Trophoblast cell (in vitro differentiated cells and primary cell): ENCODE results near the gene HCFC2.
A peak's percentile ranks its signal among the peaks of the same experiment; 100 is the strongest.

ENCODE experiments used
- DNase-seq, 2 donors: peaks; one replicate each; pipeline ENCODE4 v3.0.0-alpha.2; 2016
- H2AFZ ChIP-seq: 2 replicates; pipeline ENCODE4 v1.6.1; 2013; ENCODE audit warnings: low read length, moderate library complexity, mild to moderate bottlenecking; ENCODE audit not compliant: insufficient read depth, poor library complexity
- H2AK5ac ChIP-seq: 2 replicates; pipeline ENCODE4 v1.6.1; 2013; ENCODE audit warnings: mild to moderate bottlenecking, low read length
- H2BK120ac ChIP-seq: 2 replicates; pipeline ENCODE4 v1.6.1; 2013; ENCODE audit warnings: low read length, mild to moderate bottlenecking, moderate library complexity; ENCODE audit not compliant: insufficient read depth, poor library complexity
- H2BK12ac ChIP-seq: 2 replicates; pipeline ENCODE4 v1.6.1; 2013; ENCODE audit warnings: mild to moderate bottlenecking, low read length, moderate library complexity
- H2BK5ac ChIP-seq: 2 replicates; pipeline ENCODE4 v1.6.1; 2013; ENCODE audit warnings: low read length, low read depth, moderate library complexity, mild to moderate bottlenecking; ENCODE audit not compliant: poor library complexity
- H3K14ac ChIP-seq: 2 replicates; pipeline ENCODE4 v1.6.1; 2013; ENCODE audit warnings: mild to moderate bottlenecking, low read length
- H3K18ac ChIP-seq: 2 replicates; pipeline ENCODE4 v1.6.1; 2013; ENCODE audit warnings: mild to moderate bottlenecking, low read length
- H3K23ac ChIP-seq: 2 replicates; pipeline ENCODE4 v1.6.1; 2013; ENCODE audit warnings: low read length
- H3K27ac ChIP-seq: 2 replicates; pipeline ENCODE4 v1.5.1; 2013; ENCODE audit warnings: low read depth, mild to moderate bottlenecking, inconsistent platforms, low read length, moderate library complexity
- H3K27me3 ChIP-seq: 2 replicates; pipeline ENCODE4 v1.6.1; 2013; ENCODE audit warnings: inconsistent platforms, mild to moderate bottlenecking, low read length, moderate library complexity; ENCODE audit not compliant: insufficient read depth
- H3K36me3 ChIP-seq, 2 experiments: 1 replicate in 1 of 2; 2 replicates in 1 of 2; pipeline ENCODE4 v1.6.1; 2013; ENCODE audit warnings: low read length in 2 of 2, mild to moderate bottlenecking in 2 of 2, moderate library complexity in 1 of 2; ENCODE audit not compliant: insufficient read depth in 2 of 2, control insufficient read depth in 1 of 2
- H3K4ac ChIP-seq: 2 replicates; pipeline ENCODE4 v1.6.1; 2013; ENCODE audit warnings: low read depth, mild to moderate bottlenecking, low read length, moderate library complexity
- H3K4me1 ChIP-seq, 2 experiments: 1 replicate in 1 of 2; 2 replicates in 1 of 2; pipeline ENCODE4 v1.6.1; 2013; ENCODE audit warnings: low read length in 2 of 2, mild to moderate bottlenecking in 2 of 2, moderate library complexity in 1 of 2; ENCODE audit not compliant: insufficient read depth in 2 of 2, control insufficient read depth in 1 of 2
- H3K4me2 ChIP-seq: 2 replicates; pipeline ENCODE4 v1.6.1; 2013; ENCODE audit warnings: inconsistent platforms, mild to moderate bottlenecking, low read length, moderate library complexity
- H3K4me3 ChIP-seq: 2 replicates; pipeline ENCODE4 v1.5.1; 2013; ENCODE audit warnings: mild to moderate bottlenecking, low read depth, low read length, inconsistent platforms
- H3K79me1 ChIP-seq: one replicate; pipeline ENCODE4 v1.6.1; 2013; ENCODE audit warnings: low read length
- H3K79me2 ChIP-seq: 2 replicates; pipeline ENCODE4 v1.6.1; 2013; ENCODE audit warnings: low read length, mild to moderate bottlenecking; ENCODE audit not compliant: control insufficient read depth, insufficient read depth, poor library complexity
- H3K9ac ChIP-seq: 2 replicates; pipeline ENCODE4 v1.6.1; 2013; ENCODE audit warnings: mild to moderate bottlenecking, low read length
- H3K9me3 ChIP-seq: 2 replicates; pipeline ENCODE4 v1.6.1; 2013; ENCODE audit warnings: low read depth, mild to moderate bottlenecking, control low read depth, inconsistent platforms, low read length; ENCODE audit not compliant: insufficient read depth
- H4K12ac ChIP-seq: 2 replicates; pipeline ENCODE4 v1.6.1; 2013; ENCODE audit warnings: low read depth, mild to moderate bottlenecking, low read length, moderate library complexity
- H4K8ac ChIP-seq: 2 replicates; pipeline ENCODE4 v1.6.1; 2013; ENCODE audit warnings: low read depth, mild to moderate bottlenecking, low read length, moderate library complexity
- H4K91ac ChIP-seq: one replicate; pipeline ENCODE4 v1.6.1; 2013; ENCODE audit warnings: low read depth, mild to moderate bottlenecking, low read length, moderate library complexity
- WGBS: extraction: QIAGEN DNeasy Blood & Tissue Kit; methylation state at CpG from one replicate; pipeline ENCODE4 v1.1.7; 2013; ENCODE audit warnings: missing lambda C conversion rate; ENCODE audit not compliant: insufficient read length, insufficient coverage; ENCODE audit errors: extremely low coverage; 5-methylcytosine and 5-hydroxymethylcytosine counted together

The HCFC2 gene

GRCh38 chr12:104150416-104150815 lies 86.1 kb downstream of the HCFC2 start:
- Histone ChIP-seq H3K36me3 (no peaks in the 10 kb centered on the region), H3K18ac (no peak overlapping the region), H3K4ac (no peak overlapping the region), H4K8ac (no peak overlapping the region), H3K79me1 (no peaks in the 10 kb centered on the region), H3K23ac (no peak overlapping the region), H4K12ac (no peak overlapping the region), H2AK5ac (no peak overlapping the region), H3K79me2 (no peaks in the 10 kb centered on the region), H2BK5ac (no peak overlapping the region), H3K14ac (no peak overlapping the region), H3K4me2 (no peak overlapping the region), H3K9me3 (peaks cover 2% of the 10 kb centered on the region), H3K4me3 (no peak overlapping the region), H2AFZ (no peak overlapping the region), H2BK12ac (no peak overlapping the region), H3K9ac (no peak overlapping the region), H3K4me1 (no peaks in the 10 kb centered on the region), H2BK120ac (no peak overlapping the region), H3K27me3 (no peaks in the 10 kb centered on the region), H3K27ac (no peak overlapping the region), H4K91ac (no peak overlapping the region)
- no CpG with 5 or more reads among the region's 8 CpGs for WGBS
- DNase-seq, result no peak

- no peak overlapping the region for H4K8ac ChIP-seq
- H2BK12ac ChIP-seq, result no peak overlapping the region
- H3K18ac ChIP-seq, result no peak overlapping the region
- H3K9me3 ChIP-seq, result no peaks in the 10 kb centered on the region
- H3K9ac ChIP-seq, result no peak overlapping the region
- H3K23ac ChIP-seq, result no peak overlapping the region
- no peak overlapping the region for H3K4me2 ChIP-seq
- H4K12ac ChIP-seq, result no peak overlapping the region
- no peaks in the 10 kb centered on the region for H3K4me1 ChIP-seq
- DNase-seq, result no peak
- H2BK120ac ChIP-seq, result no peak overlapping the region
- H3K4ac ChIP-seq, result no peak overlapping the region
- no peak overlapping the region for H3K14ac ChIP-seq
- no peak overlapping the region for H2AK5ac ChIP-seq
- no peaks in the 10 kb centered on the region for H3K79me2 ChIP-seq
- H2AFZ ChIP-seq, result no peak overlapping the region
- no peaks in the 10 kb centered on the region for H3K27me3 ChIP-seq
- H3K4me3 ChIP-seq, result no peak overlapping the region
- no peak overlapping the region for H2BK5ac ChIP-seq
- H3K27ac ChIP-seq, result no peak overlapping the region
- no peak overlapping the region for H4K91ac ChIP-seq
- no peaks in the 10 kb centered on the region for H3K36me3 ChIP-seq
- no peaks in the 10 kb centered on the region for H3K79me1 ChIP-seq
These were observed 88.4 kb downstream of the HCFC2 start for GRCh38 chr12:104152685-104153241.

DNA sequence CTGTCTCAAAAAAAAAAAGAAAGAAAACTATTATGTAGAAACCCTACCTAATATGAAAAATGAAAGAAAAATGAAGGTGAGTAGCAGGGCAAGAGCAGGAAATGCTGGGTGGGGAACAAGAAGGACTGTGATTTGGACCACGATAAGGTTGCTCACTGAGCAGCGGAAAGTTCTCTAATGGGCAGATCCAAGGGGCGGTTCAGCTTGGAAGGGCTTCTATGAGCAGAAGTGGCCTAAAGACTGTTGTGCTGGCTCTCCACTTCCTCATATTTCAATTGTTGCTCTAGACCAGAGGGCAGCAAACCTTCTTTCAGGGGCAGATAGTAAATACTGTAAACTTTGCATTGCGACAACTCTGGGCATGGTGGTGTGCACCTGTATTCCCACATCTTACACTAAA lies 90.0 kb downstream of the HCFC2 start:
- Histone ChIP-seq H3K27ac (no peak overlapping the region), H2BK120ac (no peak overlapping the region), H3K79me2 (no peaks in the 10 kb centered on the region), H3K18ac (no peak overlapping the region), H2AK5ac (no peak overlapping the region), H4K12ac (no peak overlapping the region), H3K27me3 (no peaks in the 10 kb centered on the region), H3K23ac (no peak overlapping the region), H2BK5ac (no peak overlapping the region), H4K91ac (no peak overlapping the region), H3K14ac (no peak overlapping the region), H3K9me3 (no peaks in the 10 kb centered on the region), H2BK12ac (no peak overlapping the region), H3K9ac (no peak overlapping the region), H3K4me3 (no peak overlapping the region), H3K4ac (no peak overlapping the region), H3K79me1 (no peaks in the 10 kb centered on the region), H4K8ac (no peak overlapping the region), H3K36me3 (no peaks in the 10 kb centered on the region), H3K4me2 (no peak overlapping the region), H3K4me1 (no peaks in the 10 kb centered on the region), H2AFZ (no peak overlapping the region)
- WGBS, result no CpG with 5 or more reads among the region's 4 CpGs
- peak; percentile 53 to 73 for DNase-seq

GRCh38 chr12:104154806-104155205 lies 90.5 kb downstream of the HCFC2 start:
- Histone ChIP-seq H3K4me1 (no peaks in the 10 kb centered on the region), H3K79me1 (no peaks in the 10 kb centered on the region), H4K8ac (no peak overlapping the region), H3K9ac (no peak overlapping the region), H3K23ac (no peak overlapping the region), H3K27ac (no peak overlapping the region), H2BK120ac (no peak overlapping the region), H2BK5ac (no peak overlapping the region), H3K18ac (no peak overlapping the region), H3K79me2 (no peaks in the 10 kb centered on the region), H3K9me3 (no peaks in the 10 kb centered on the region), H2BK12ac (no peak overlapping the region), H3K4me3 (no peak overlapping the region), H3K4ac (no peak overlapping the region), H3K27me3 (no peaks in the 10 kb centered on the region), H3K14ac (no peak overlapping the region), H3K36me3 (no peaks in the 10 kb centered on the region), H2AFZ (no peak overlapping the region), H2AK5ac (no peak overlapping the region), H4K12ac (no peak overlapping the region), H3K4me2 (no peak overlapping the region), H4K91ac (no peak overlapping the region)
- WGBS, result no CpG with 5 or more reads among the region's 2 CpGs
- DNase-seq, result no peak
